Right atrium auricular region (tissue), 2 donors: ENCODE data around the gene DOLK. TPM values are rescaled to one million over a fixed set of nuclear protein-coding genes. Genes with fewer than 3 reads are reported as not detected.
A peak's percentile ranks its signal among the peaks of the same experiment; 100 is the strongest.

Experiments used
- DNase-seq: peaks from one replicate; pipeline ENCODE4 v3.0.0-alpha.2; 2019; ENCODE audit warnings: low spot score
- H3K27ac ChIP-seq, 2 donors: fragments of 200-600 bp; sonication (generic); 1 replicate in 1 of 2; 2 replicates in 1 of 2; pipeline ENCODE4 v1.5.1; 2016 to 2019
- H3K27me3 ChIP-seq, 2 donors: fragments of 200-600 bp; sonication (generic); one replicate each; pipeline versions ENCODE4 v1.5.1 to v1.6.0; 2017 to 2019
- H3K36me3 ChIP-seq: fragments of 200-600 bp; sonication (generic); one replicate; pipeline ENCODE4 v1.5.1; 2016
- H3K4me1 ChIP-seq, 2 donors: fragments of 200-600 bp; sonication (generic); one replicate each; pipeline versions ENCODE4 v1.5.1 to v1.6.0; 2017 to 2019
- H3K4me3 ChIP-seq, 2 donors: fragments of 200-600 bp; sonication (generic); 1 replicate in 1 of 2; 2 replicates in 1 of 2; pipeline ENCODE4 v1.5.1; 2017 to 2019; ENCODE audit warnings: mild to moderate bottlenecking in 1 of 2, moderate library complexity in 1 of 2
- H3K9me3 ChIP-seq, 2 donors: fragments of 200-600 bp; sonication (generic); one replicate each; pipeline ENCODE4 v1.5.1; 2019
- CTCF ChIP-seq, 2 donors: fragments of 200-600 bp; sonication (generic); IDR thresholded peaks; one replicate each; pipeline ENCODE4 v1.5.1; 2019; ENCODE audit warnings: antibody characterized with exemption in 2 of 2
- total RNA-seq, 2 donors: library from RNA; depleted of rRNA; stranded (reverse); fragments of >200 nt; gene quantifications; one replicate each; pipeline ENCODE4 v1.1.0, GENCODE V29; 2016

The DOLK gene
- total RNA-seq, 2 donors from 2014 or later, result 13.9 to 14.4 TPM

- DNase-seq, result no peak
- Histone ChIP-seq H3K4me3 (no peak overlapping the region), H3K27ac (peak overlapping the region; percentile 44 to 75), H3K4me1 (peaks cover 6 to 69% of the 10 kb centered on the region in 2 donors), H3K36me3 (peaks cover 38% of the 10 kb centered on the region), H3K9me3 (no peaks in the 10 kb centered on the region), H3K27me3 (no peaks in the 10 kb centered on the region)
- TF ChIP-seq CTCF (IDR thresholded peaks at IDR 0.05), result no peak
Measured at GRCh38 chr9:128909859-128910258, 37.5 kb downstream of the DOLK start.

- Histone ChIP-seq H3K4me1 (peaks cover 6 to 61% of the 10 kb centered on the region in 2 donors), H3K36me3 (peaks cover 38% of the 10 kb centered on the region), H3K9me3 (no peaks in the 10 kb centered on the region), H3K27ac (no peak overlapping the region), H3K27me3 (no peaks in the 10 kb centered on the region), H3K4me3 (no peak overlapping the region)
- DNase-seq, result no peak
- no peak for TF ChIP-seq CTCF (IDR thresholded peaks at IDR 0.05)
Measured at GRCh38 chr9:128908372-128908771, 39.0 kb downstream of the DOLK start.

GRCh38 chr9:128906741-128907140, 40.7 kb downstream of the DOLK start:
- H3K27me3 ChIP-seq, result no peaks in the 10 kb centered on the region
- no peak for DNase-seq
- no peaks in the 10 kb centered on the region for H3K9me3 ChIP-seq
- TF ChIP-seq CTCF (IDR thresholded peaks at IDR 0.05), result no peak
- H3K4me3 ChIP-seq, result no peak overlapping the region
- peaks cover 6 to 61% of the 10 kb centered on the region in 2 donors for H3K4me1 ChIP-seq
- peak overlapping the region in 1 of 2 donors; percentile 13 for H3K27ac ChIP-seq
- peaks cover 38% of the 10 kb centered on the region for H3K36me3 ChIP-seq

- Histone ChIP-seq H3K4me1 (peaks cover 4 to 57% of the 10 kb centered on the region in 2 donors), H3K27ac (no peak overlapping the region), H3K27me3 (no peaks in the 10 kb centered on the region), H3K9me3 (no peaks in the 10 kb centered on the region), H3K36me3 (peaks cover 38% of the 10 kb centered on the region), H3K4me3 (no peak overlapping the region)
- TF ChIP-seq CTCF (IDR thresholded peaks at IDR 0.05), result no peak
- DNase-seq, result no peak
Measured at GRCh38 chr9:128905964-128906363, 41.4 kb downstream of the DOLK start.

- DNase-seq, result no peak
- H3K36me3 ChIP-seq, result peaks cover 27% of the 10 kb centered on the region
- no peak overlapping the region for H3K27ac ChIP-seq
Measured at GRCh38 chr9:128903871-128904620, 43.4 kb downstream of the DOLK start.

More at GRCh38 chr9:128903871-128904620, 43.4 kb downstream of the DOLK start:
- Histone ChIP-seq H3K4me1 (peaks cover 0 to 57% of the 10 kb centered on the region in 2 donors), H3K27me3 (no peaks in the 10 kb centered on the region), H3K9me3 (no peaks in the 10 kb centered on the region), H3K4me3 (no peak overlapping the region)
- TF ChIP-seq CTCF (IDR thresholded peaks at IDR 0.05), result no peak
